K562 (cell line): ENCODE results near the gene GLYATL3. TPM values are rescaled to one million over a fixed set of nuclear protein-coding genes. Genes with fewer than 3 reads are reported as not detected.
A peak's percentile ranks its signal among the peaks of the same experiment; 100 is the strongest.

Experiments used
- ATAC-seq: fragments of 200-7000 bp; cut with Tn5 transposase; 3 replicates; pipeline ENCODE4 v1.9.1; 2020; ENCODE audit warnings: moderate library complexity
- BruUV-seq: library from RNA; stranded (reverse); fragments of 400-500 nt; replicated peaks from 2 replicates; lab custom pipeline; 2021; lab: Mats Ljungman, UMichigan
- CTCF ChIA-PET: fragments of 300-600 bp; formaldehyde crosslinking; extraction: SDS; loops from one replicate; lab custom pipeline; 2021; ENCODE audit warnings: low intra/inter-chr PET ratio; lab: Yijun Ruan, JAX
- POLR2A ChIA-PET: fragments of 300-600, 350-650 bp; sonication (Branson Sonifier 250); formaldehyde crosslinking; extraction: SDS; loops from one replicate; lab custom pipeline; 2021; ENCODE audit warnings: antibody characterized with exemption, inconsistent platforms; lab: Yijun Ruan, JAX
- DNase-seq, 4 experiments: peaks; one replicate each; pipeline versions ENCODE4 v3.0.0 to v3.0.0-alpha.2; 2011 to 2018; ENCODE audit warnings: low spot score in 3 of 4, mixed read lengths in 3 of 4; ENCODE audit errors: extremely low read depth in 1 of 4
- FAIRE-seq: peaks from 2 replicates; lab custom pipeline; 2011; peaks lifted over from hg19 to GRCh38; lab: Jason Lieb, UNC
- H2AFZ ChIP-seq: 2 replicates; pipeline ENCODE4 v1.6.0; 2011; ENCODE audit warnings: low read depth, low read length, control low read depth, inconsistent platforms
- H3K27ac ChIP-seq: fragments of 200-600 bp; 3 replicates; pipeline ENCODE4 v1.8.0; 2011; ENCODE audit warnings: low read depth, mild to moderate bottlenecking, control low read depth, inconsistent platforms, low read length, moderate library complexity, mixed read lengths; ENCODE audit errors: extremely low read depth
- H3K27me3 ChIP-seq, 2 experiments: fragments of 300-600 bp in 1 of 2; 2 replicates in 1 of 2; 3 replicates in 1 of 2; pipeline versions ENCODE4 v1.6.0 to v1.8.0; 2011; ENCODE audit warnings: inconsistent platforms in 2 of 2, low read length in 2 of 2, mild to moderate bottlenecking in 1 of 2, mixed read lengths in 1 of 2, moderate library complexity in 1 of 2; ENCODE audit not compliant: control insufficient read depth in 2 of 2, insufficient read depth in 2 of 2
- H3K36me3 ChIP-seq: fragments of 300-600 bp; 3 replicates; pipeline ENCODE4 v1.8.0; 2011; ENCODE audit warnings: mild to moderate bottlenecking, low read length, inconsistent platforms; ENCODE audit not compliant: control insufficient read depth, insufficient read depth
- H3K4me1 ChIP-seq, 2 experiments: fragments of 200-600 bp in 1 of 2; replicated peaks in 1 of 2; 2 replicates in 1 of 2; 3 replicates in 1 of 2; pipeline versions ENCODE4 v1.5.1 to v1.8.0; 2011; ENCODE audit warnings: inconsistent platforms in 2 of 2, low read length in 2 of 2, mild to moderate bottlenecking in 1 of 2, mixed read lengths in 1 of 2, moderate library complexity in 1 of 2; ENCODE audit not compliant: control insufficient read depth in 2 of 2, insufficient read depth in 2 of 2
- H3K4me2 ChIP-seq: 2 replicates; pipeline ENCODE4 v1.6.1; 2011; ENCODE audit warnings: low read length, control low read depth, inconsistent platforms, mixed read lengths; ENCODE audit not compliant: insufficient read depth
- H3K4me3 ChIP-seq: fragments of 200-600 bp; sonication (generic), shearing (Covaris generic); 2 replicates; pipeline ENCODE4 v1.5.1; 2016; ENCODE audit warnings: control low read depth, inconsistent platforms
- H3K79me2 ChIP-seq: fragments of 200-600 bp; 3 replicates; pipeline ENCODE4 v1.8.0; 2011; ENCODE audit warnings: low read length, inconsistent platforms; ENCODE audit not compliant: control insufficient read depth, insufficient read depth
- H3K9ac ChIP-seq, 2 experiments: 2 replicates each; pipeline versions ENCODE4 v1.6.0 to v1.6.1; 2011; ENCODE audit warnings: low read depth in 2 of 2, low read length in 2 of 2, control low read depth in 1 of 2, inconsistent platforms in 1 of 2, mild to moderate bottlenecking in 1 of 2, mixed read lengths in 1 of 2; ENCODE audit not compliant: insufficient read depth in 1 of 2
- H3K9me1 ChIP-seq: one replicate; pipeline ENCODE4 v1.6.0; 2011; ENCODE audit warnings: inconsistent platforms, mild to moderate bottlenecking, low read length, moderate library complexity; ENCODE audit not compliant: control insufficient read depth, insufficient read depth
- H3K9me3 ChIP-seq: replicated peaks from 2 replicates; pipeline ENCODE4 v1.5.1; 2011; ENCODE audit warnings: low read depth, low read length, inconsistent platforms; ENCODE audit not compliant: control insufficient read depth, insufficient read depth
- H4K20me1 ChIP-seq: replicated peaks from 2 replicates; pipeline ENCODE4 v1.6.1; 2011; ENCODE audit warnings: low read length, inconsistent platforms, mixed read lengths; ENCODE audit not compliant: control insufficient read depth, insufficient read depth
- DPF2 ChIP-seq: fragments of 450-650 bp; IDR thresholded peaks from 2 replicates; pipeline ENCODE4 v1.6.1; 2016
- EP300 ChIP-seq: IDR thresholded peaks from 2 replicates; pipeline ENCODE4 v1.6.1; 2012; ENCODE audit warnings: low read length, improper control_type of control experiment
- GATAD2B ChIP-seq: fragments of 450-650 bp; IDR thresholded peaks from 2 replicates; pipeline ENCODE4 v1.6.1; 2017; ENCODE audit warnings: mild to moderate bottlenecking, borderline replicate concordance
- PHTF2 ChIP-seq: fragments of 250-450 bp; sonication (Bioruptor Pico); IDR thresholded peaks from 2 replicates; pipeline ENCODE4 v1.5.0; 2021; ENCODE audit warnings: mild to moderate bottlenecking
- RBM34 ChIP-seq: fragments of 200-400 bp; formaldehyde crosslinking; IDR thresholded peaks from 2 replicates; pipeline ENCODE4 v1.6.1; 2018; ENCODE audit warnings: low read length, borderline replicate concordance; ENCODE audit not compliant: insufficient read depth
- WGBS: fragments of 100-300 bp; shearing (Covaris generic); methylation state at CpG from one replicate; pipeline ENCODE4 v1.1.6; 2016; ENCODE audit warnings: low coverage, mixed read lengths; ENCODE audit not compliant: insufficient coverage; ENCODE audit errors: missing lambda C conversion rate; 5-methylcytosine and 5-hydroxymethylcytosine counted together
- in situ Hi-C: fragments of 300-500 bp; cut with MboI; formaldehyde crosslinking; loops from 4 replicates; pipeline ENCODE4 v1.15.0; 2018; ENCODE audit warnings: inconsistent platforms, mixed read lengths
- intact Hi-C: fragments of 100-400 bp; cut with micrococcal nuclease; formaldehyde crosslinking; loops from 2 replicates; pipeline ENCODE4 v1.14.2; 2022
- polyA plus RNA-seq, 8 experiments: library from polyadenylated mRNA; depleted of rRNA in 4 of 8; stranded (reverse) in 5 of 8; unstranded in 3 of 8; fragments of >200 nt; fragmentation: Nextera tagmentation in 2 of 8; fragmentation: Illumina TruSeq in 1 of 8; extraction: Ambion mirVana in 2 of 8; extraction: Trizol in 1 of 8; gene quantifications; 2 replicates each; pipeline versions ENCODE4 v1.2.1 to v1.2.3, GENCODE V29; 2011 to 2014; ENCODE audit warnings: inconsistent platforms in 1 of 8, missing spikeins in 1 of 8
- total RNA-seq, 7 experiments: library from RNA; depleted of rRNA in 6 of 7; stranded (reverse); fragments of >200 nt in 6 of 7; fragmentation: Illumina TruSeq in 2 of 7; extraction: Trizol in 2 of 7; gene quantifications; 2 replicates each; pipeline versions ENCODE4 v1.2.1 to v1.2.3, GENCODE V29; 2011 to 2021; ENCODE audit warnings: low replicate concordance in 1 of 7
- TF ChIP-seq, protein P1 (sequence below): fragments of 450-650 bp; formaldehyde crosslinking; IDR thresholded peaks from 2 replicates; pipeline ENCODE4 v1.4.0; 2022; ENCODE audit warnings: missing genetic modification characterization
- TF ChIP-seq, protein P2 (sequence below), 2 experiments: fragments of 450-650 bp in 1 of 2; sonication (generic) in 1 of 2; formaldehyde crosslinking in 1 of 2; IDR thresholded peaks; 2 replicates each; pipeline versions ENCODE4 v1.7.1 to v1.9.0; 2016 to 2022; ENCODE audit warnings: inconsistent platforms in 1 of 2, mild to moderate bottlenecking in 1 of 2, missing genetic modification reagents in 1 of 2

Gene GLYATL3
- total and polyA plus RNA-seq, 9 of the 15 experiments (the other 6 are each of a cell fraction or from before 2014, with no cell fraction given) = not detected

DNA sequence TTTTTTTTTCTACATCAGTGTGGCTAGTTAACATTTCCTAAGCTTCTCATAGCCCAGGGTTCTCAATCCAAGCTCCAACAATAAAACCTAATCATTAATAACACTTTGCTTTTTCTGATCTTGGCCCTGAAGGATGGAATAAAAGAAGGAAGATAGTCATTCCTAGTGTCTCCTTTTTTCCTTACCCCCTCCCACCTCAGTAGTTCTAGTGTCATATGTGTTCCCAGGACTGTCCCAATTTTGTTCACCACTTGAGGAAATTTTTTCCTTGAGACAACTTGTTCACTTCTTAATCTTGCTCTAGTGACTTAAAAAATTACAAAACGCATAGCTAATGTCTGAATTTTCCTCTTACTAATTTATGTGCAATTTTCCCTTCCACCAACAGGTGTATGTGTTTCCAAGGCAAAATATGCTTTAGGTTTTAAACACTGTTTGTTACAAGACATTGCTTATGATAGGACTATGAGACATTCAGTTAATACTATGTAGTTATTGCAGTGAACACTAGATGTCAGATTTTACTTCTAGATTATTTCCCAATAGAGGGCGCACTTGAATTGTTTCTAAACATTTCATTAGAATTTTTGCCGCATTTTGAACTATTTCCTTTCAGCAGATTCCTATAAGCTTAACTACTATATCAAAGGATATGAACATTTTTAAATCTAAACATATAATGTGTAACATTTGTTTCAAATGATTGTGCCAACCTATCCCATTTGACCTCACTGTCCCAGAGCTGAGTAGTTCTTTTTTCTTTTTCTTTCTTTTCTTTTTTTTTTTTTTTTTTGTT, 32.2 kb downstream of the GLYATL3 start:
- Histone ChIP-seq H3K9ac (peak overlapping the region in 1 of 2 experiments; percentile 32; a peak in 1 of 4 replicates), H3K4me1 (no peaks in the 10 kb centered on the region; a peak in 1 of 5 replicates), H3K4me3 (no peak overlapping the region), H3K27me3 (no peaks in the 10 kb centered on the region), H3K9me1 (no peaks in the 10 kb centered on the region), H4K20me1 (no peaks in the 10 kb centered on the region), H2AFZ (peak overlapping the region; percentile 92), H3K27ac (no peak overlapping the region; the same call in 2 of the 3 replicates), H3K36me3 (no peaks in the 10 kb centered on the region), H3K9me3 (no peaks in the 10 kb centered on the region), H3K4me2 (no peak overlapping the region), H3K79me2 (no peaks in the 10 kb centered on the region)
- POLR2A ChIA-PET = interaction anchor here (0.6 to 0.8 kb wide), 5 partner anchors 9 to 51 kb away, joined by 3 to 4 read pairs (median 3); no protein-coding TSS in a partner anchor
- BruUV-seq = no TSS peak
- WGBS = 2% methylated on average over 3 of the region's 3 CpGs
- FAIRE-seq (peak; percentile 78), ATAC-seq (peak; percentile 95), DNase-seq (peak; percentile 55 to 72 (median 60))
- in situ Hi-C loops (loop anchor here (10.0 kb wide), 1 partner anchor 313 kb away; no protein-coding TSS in a partner anchor), intact Hi-C loops (loop anchor here (1.0 to 5.0 kb wide), 4 partner anchors 75 to 499 kb away; no protein-coding TSS in a partner anchor)
- CTCF ChIA-PET = interaction anchor here (0.6 to 6.2 kb wide), 10 partner anchors 9 to 500 kb away, joined by 3 to 68 read pairs (median 3); no protein-coding TSS in a partner anchor
- TF ChIP-seq RBM34 = no peak
- TF ChIP-seq EP300 = 0 out of 2 replicates have a peak, but pooled peaks have one; percentile 40
- TF ChIP-seq, protein P1, sequence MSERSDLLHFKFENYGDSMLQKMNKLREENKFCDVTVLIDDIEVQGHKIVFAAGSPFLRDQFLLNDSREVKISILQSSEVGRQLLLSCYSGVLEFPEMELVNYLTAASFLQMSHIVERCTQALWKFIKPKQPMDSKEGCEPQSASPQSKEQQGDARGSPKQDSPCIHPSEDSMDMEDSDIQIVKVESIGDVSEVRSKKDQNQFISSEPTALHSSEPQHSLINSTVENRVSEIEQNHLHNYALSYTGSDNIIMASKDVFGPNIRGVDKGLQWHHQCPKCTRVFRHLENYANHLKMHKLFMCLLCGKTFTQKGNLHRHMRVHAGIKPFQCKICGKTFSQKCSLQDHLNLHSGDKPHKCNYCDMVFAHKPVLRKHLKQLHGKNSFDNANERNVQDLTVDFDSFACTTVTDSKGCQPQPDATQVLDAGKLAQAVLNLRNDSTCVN = no peak
- TF ChIP-seq PHTF2 (CRISPR knock-in tag) = no peak
- peak; percentile 59 for TF ChIP-seq GATAD2B
- TF ChIP-seq, protein P2, sequence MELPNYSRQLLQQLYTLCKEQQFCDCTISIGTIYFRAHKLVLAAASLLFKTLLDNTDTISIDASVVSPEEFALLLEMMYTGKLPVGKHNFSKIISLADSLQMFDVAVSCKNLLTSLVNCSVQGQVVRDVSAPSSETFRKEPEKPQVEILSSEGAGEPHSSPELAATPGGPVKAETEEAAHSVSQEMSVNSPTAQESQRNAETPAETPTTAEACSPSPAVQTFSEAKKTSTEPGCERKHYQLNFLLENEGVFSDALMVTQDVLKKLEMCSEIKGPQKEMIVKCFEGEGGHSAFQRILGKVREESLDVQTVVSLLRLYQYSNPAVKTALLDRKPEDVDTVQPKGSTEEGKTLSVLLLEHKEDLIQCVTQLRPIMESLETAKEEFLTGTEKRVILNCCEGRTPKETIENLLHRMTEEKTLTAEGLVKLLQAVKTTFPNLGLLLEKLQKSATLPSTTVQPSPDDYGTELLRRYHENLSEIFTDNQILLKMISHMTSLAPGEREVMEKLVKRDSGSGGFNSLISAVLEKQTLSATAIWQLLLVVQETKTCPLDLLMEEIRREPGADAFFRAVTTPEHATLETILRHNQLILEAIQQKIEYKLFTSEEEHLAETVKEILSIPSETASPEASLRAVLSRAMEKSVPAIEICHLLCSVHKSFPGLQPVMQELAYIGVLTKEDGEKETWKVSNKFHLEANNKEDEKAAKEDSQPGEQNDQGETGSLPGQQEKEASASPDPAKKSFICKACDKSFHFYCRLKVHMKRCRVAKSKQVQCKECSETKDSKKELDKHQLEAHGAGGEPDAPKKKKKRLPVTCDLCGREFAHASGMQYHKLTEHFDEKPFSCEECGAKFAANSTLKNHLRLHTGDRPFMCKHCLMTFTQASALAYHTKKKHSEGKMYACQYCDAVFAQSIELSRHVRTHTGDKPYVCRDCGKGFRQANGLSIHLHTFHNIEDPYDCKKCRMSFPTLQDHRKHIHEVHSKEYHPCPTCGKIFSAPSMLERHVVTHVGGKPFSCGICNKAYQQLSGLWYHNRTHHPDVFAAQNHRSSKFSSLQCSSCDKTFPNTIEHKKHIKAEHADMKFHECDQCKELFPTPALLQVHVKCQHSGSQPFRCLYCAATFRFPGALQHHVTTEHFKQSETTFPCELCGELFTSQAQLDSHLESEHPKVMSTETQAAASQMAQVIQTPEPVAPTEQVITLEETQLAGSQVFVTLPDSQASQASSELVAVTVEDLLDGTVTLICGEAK (IDR thresholded peaks at IDR 0.05) = peak; percentile 69; the same call in 1 of the 2 replicates
- TF ChIP-seq, protein P2 (CRISPR knock-in tag; IDR thresholded peaks at IDR 0.05) = no peak
- TF ChIP-seq DPF2 = 0 out of 2 replicates have a peak, but pooled peaks have one; percentile 41
